ENCODE measurements around the gene SPSB3. TPM values are rescaled to one million over a fixed set of nuclear protein-coding genes. Genes with fewer than 3 reads are reported as not detected.
"Not testable (repeated sequence)": the region's sequence is repeated elsewhere in the genome, so short reads cannot be mapped to it uniquely, and the experiment has no call there.

Gene SPSB3
- total and polyA plus RNA-seq, 2 donors = 29.2 to 81.7 TPM

GRCh38 chr16:1807626-1808025 lies 25.3 kb upstream of the SPSB3 start:
- no peaks in the 10 kb centered on the region for H3K36me3 ChIP-seq (ENCODE audit: insufficient read depth)
- no peak overlapping the region for H3K4me3 ChIP-seq (ENCODE audit: low read depth, low read length)
- DNase-seq (ENCODE audit: extremely low spot score) = no peak
- no peak overlapping the region for H3K27ac ChIP-seq (ENCODE audit: low read depth)
- WGBS = 87% methylated on average over 10 of the region's 10 CpGs
- no peaks in the 10 kb centered on the region for H3K4me1 ChIP-seq (ENCODE audit: insufficient read depth)

GRCh38 chr16:1800701-1801100 lies 18.3 kb upstream of the SPSB3 start:
- 64% methylated on average over 10 of the region's 10 CpGs for WGBS
- Histone ChIP-seq H3K4me1 (ENCODE audit: insufficient read depth) (no peaks in the 10 kb centered on the region), H3K4me3 (ENCODE audit: low read depth, low read length) (no peak overlapping the region), H3K27ac (ENCODE audit: low read depth) (no peak overlapping the region), H3K36me3 (ENCODE audit: insufficient read depth) (no peaks in the 10 kb centered on the region)
- DNase-seq (ENCODE audit: extremely low spot score) = no peak

- H3K36me3 ChIP-seq (ENCODE audit: insufficient read depth); H3K4me1 ChIP-seq (ENCODE audit: insufficient read depth); H3K4me3 ChIP-seq (ENCODE audit: low read depth, low read length); H3K27ac ChIP-seq (ENCODE audit: low read depth); DNase-seq (ENCODE audit: extremely low spot score): not testable (repeated sequence)
- WGBS = 81% methylated on average over 5 of the region's 5 CpGs
These were observed 16.9 kb upstream of the SPSB3 start for GRCh38 chr16:1799263-1799662.

GRCh38 chr16:1794908-1795666 lies 12.7 kb upstream of the SPSB3 start:
- Histone ChIP-seq H3K36me3 (ENCODE audit: insufficient read depth) (peaks cover 2% of the 10 kb centered on the region), H3K27ac (ENCODE audit: low read depth) (no peak overlapping the region), H3K4me3 (ENCODE audit: low read depth, low read length) (no peak overlapping the region), H3K4me1 (ENCODE audit: insufficient read depth) (no peaks in the 10 kb centered on the region)
- WGBS = 81% methylated on average over 32 of the region's 32 CpGs
- DNase-seq (ENCODE audit: extremely low spot score) = no peak

GRCh38 chr16:1794221-1794871 lies 12.0 kb upstream of the SPSB3 start:
- 63% methylated on average over 18 of the region's 18 CpGs for WGBS
- H3K4me3 ChIP-seq (ENCODE audit: low read depth, low read length) = no peak overlapping the region

GRCh38 chr16:1793578-1794220 lies 11.3 kb upstream of the SPSB3 start, which contains the start of gene IGFALS:
Gene IGFALS (minus strand): TSS chr16:1793705. CDS start chr16:1793652, 53 bp downstream.
- Histone ChIP-seq H3K27ac (ENCODE audit: low read depth) (no peak within 1 kb of the TSS), H3K36me3 (ENCODE audit: insufficient read depth) (peaks cover 2% of the 10 kb centered on the region), H3K4me3 (ENCODE audit: low read depth, low read length) (no peak within 1 kb of the TSS), H3K4me1 (ENCODE audit: insufficient read depth) (no peaks in the 10 kb centered on the region)
- DNase-seq (ENCODE audit: extremely low spot score) = no peak
- 56% methylated on average over 28 of the region's 28 CpGs for WGBS

More at GRCh38 chr16:1794221-1794871, 12.0 kb upstream of the SPSB3 start:
- Histone ChIP-seq H3K4me1 (ENCODE audit: insufficient read depth) (no peaks in the 10 kb centered on the region), H3K27ac (ENCODE audit: low read depth) (no peak overlapping the region), H3K36me3 (ENCODE audit: insufficient read depth) (peaks cover 2% of the 10 kb centered on the region)
- no peak for DNase-seq (ENCODE audit: extremely low spot score)

- DNase-seq (ENCODE audit: extremely low spot score) = no peak
- peaks cover 2% of the 10 kb centered on the region for H3K36me3 ChIP-seq (ENCODE audit: insufficient read depth)
- H3K27ac ChIP-seq (ENCODE audit: low read depth) = no peak overlapping the region
- H3K4me3 ChIP-seq (ENCODE audit: low read depth, low read length) = no peak overlapping the region
- 86% methylated on average over 33 of the region's 33 CpGs for WGBS
- no peaks in the 10 kb centered on the region for H3K4me1 ChIP-seq (ENCODE audit: insufficient read depth)
These were observed 10.6 kb upstream of the SPSB3 start for GRCh38 chr16:1792836-1793577.

GRCh38 chr16:1791943-1792812 lies 9.8 kb upstream of the SPSB3 start:
- 87% methylated on average over 59 of the region's 59 CpGs for WGBS
- Histone ChIP-seq H3K36me3 (ENCODE audit: insufficient read depth) (peaks cover 2% of the 10 kb centered on the region), H3K27ac (ENCODE audit: low read depth) (no peak overlapping the region), H3K4me3 (ENCODE audit: low read depth, low read length) (no peak overlapping the region), H3K4me1 (ENCODE audit: insufficient read depth) (no peaks in the 10 kb centered on the region)
- no peak for DNase-seq (ENCODE audit: extremely low spot score)

- Histone ChIP-seq H3K4me3 (ENCODE audit: low read depth, low read length) (no peak overlapping the region), H3K4me1 (ENCODE audit: insufficient read depth) (no peaks in the 10 kb centered on the region), H3K27ac (ENCODE audit: low read depth) (no peak overlapping the region), H3K36me3 (ENCODE audit: insufficient read depth) (peaks cover 2% of the 10 kb centered on the region)
- 93% methylated on average over 53 of the region's 53 CpGs for WGBS
- DNase-seq (ENCODE audit: extremely low spot score) = no peak
These were observed 9.0 kb upstream of the SPSB3 start for GRCh38 chr16:1791256-1791942.

- H3K4me3 ChIP-seq (ENCODE audit: low read depth, low read length) = no peak overlapping the region
- H3K4me1 ChIP-seq (ENCODE audit: insufficient read depth) = no peaks in the 10 kb centered on the region
- DNase-seq (ENCODE audit: extremely low spot score) = no peak
- no peak overlapping the region for H3K27ac ChIP-seq (ENCODE audit: low read depth)
- peaks cover 2% of the 10 kb centered on the region for H3K36me3 ChIP-seq (ENCODE audit: insufficient read depth)
- 95% methylated on average over 44 of the region's 44 CpGs for WGBS
These were observed 8.4 kb upstream of the SPSB3 start for GRCh38 chr16:1790611-1791255.

GRCh38 chr16:1790261-1790610 lies 7.9 kb upstream of the SPSB3 start:
- no peak overlapping the region for H3K4me3 ChIP-seq (ENCODE audit: low read depth, low read length)
- no peak overlapping the region for H3K27ac ChIP-seq (ENCODE audit: low read depth)
- peaks cover 2% of the 10 kb centered on the region for H3K36me3 ChIP-seq (ENCODE audit: insufficient read depth)
- no peaks in the 10 kb centered on the region for H3K4me1 ChIP-seq (ENCODE audit: insufficient read depth)
- 94% methylated on average over 15 of the region's 15 CpGs for WGBS
- no peak for DNase-seq (ENCODE audit: extremely low spot score)

GRCh38 chr16:1789643-1790045 lies 7.3 kb upstream of the SPSB3 start:
- Histone ChIP-seq H3K27ac (ENCODE audit: low read depth) (no peak overlapping the region), H3K4me3 (ENCODE audit: low read depth, low read length) (no peak overlapping the region), H3K4me1 (ENCODE audit: insufficient read depth) (no peaks in the 10 kb centered on the region), H3K36me3 (ENCODE audit: insufficient read depth) (peaks cover 2% of the 10 kb centered on the region)
- no peak for DNase-seq (ENCODE audit: extremely low spot score)
- WGBS = 88% methylated on average over 25 of the region's 25 CpGs
